Activated CD4-positive, alpha-beta T cell treated with anti-CD3 and anti-CD28 coated beads for 36 hours (primary cell): ENCODE data around the gene LHB. TPM values are rescaled to one million over a fixed set of nuclear protein-coding genes. Genes with fewer than 3 reads are reported as not detected.

Experiments used
- ATAC-seq: fragments of 200-7000 bp; cut with Tn5 transposase; one replicate; pipeline ENCODE4 v1.10.0; 2021; ENCODE audit warnings: mild to moderate bottlenecking, moderate library complexity
- CTCF ChIA-PET: fragments of 350-600 bp; sonication (Branson Sonifier 250); formaldehyde crosslinking; loops from one replicate; lab custom pipeline; 2021; ENCODE audit warnings: antibody characterized with exemption; lab: Charles Lee
- POLR2A ChIA-PET: fragments of 350-600 bp; sonication (Branson Sonifier 250); formaldehyde crosslinking; loops from one replicate; lab custom pipeline; 2021; ENCODE audit warnings: antibody characterized with exemption, inconsistent platforms; lab: Charles Lee
- DNase-seq: peaks from one replicate; pipeline ENCODE4 v3.0.0-alpha.2; 2020
- H3K27ac Mint-ChIP-seq: one replicate; pipeline ENCODE4 v1.8.0; 2021; ENCODE audit warnings: mixed read lengths
- H3K27me3 Mint-ChIP-seq: one replicate; pipeline ENCODE4 v1.8.0; 2021; ENCODE audit warnings: mixed read lengths
- H3K36me3 Mint-ChIP-seq: one replicate; pipeline ENCODE4 v1.8.0; 2021; ENCODE audit warnings: low read depth, mixed read lengths
- H3K4me1 Mint-ChIP-seq: one replicate; pipeline ENCODE4 v1.8.0; 2021; ENCODE audit warnings: mixed read lengths
- H3K4me3 Mint-ChIP-seq: one replicate; pipeline ENCODE4 v1.8.0; 2021; ENCODE audit warnings: mild to moderate bottlenecking, moderate library complexity, mixed read lengths
- H3K9me3 Mint-ChIP-seq: one replicate; pipeline ENCODE4 v1.8.0; 2021; ENCODE audit warnings: low read depth, mixed read lengths
- intact Hi-C, 2 experiments: fragments of 100-400 bp; cut with DNase I in 1 of 2; cut with micrococcal nuclease in 1 of 2; formaldehyde crosslinking; loops; one replicate each; pipeline versions ENCODE4 v1.14.2 to v1.15.1; 2022 to 2024; cut with DNase I, micrococcal nuclease
- total RNA-seq, 2 experiments: library from RNA; stranded (reverse); gene quantifications; one replicate each; pipeline ENCODE4 v1.2.3, GENCODE V29; 2021

The LHB gene
- under 1 TPM; 0.39 to 0.51 TPM for total RNA-seq

- intact Hi-C loops, result loop anchor here in 1 of 2 experiments (5.0 kb wide), 1 partner anchor 135 kb away; no protein-coding TSS in a partner anchor
- POLR2A ChIA-PET, result no interaction called here
- peaks cover 6% of the 10 kb centered on the region for H3K27me3 Mint-ChIP-seq
- CTCF ChIA-PET, result interaction anchor here (0.5 to 1.1 kb wide), 4 partner anchors 17 to 209 kb away, joined by 3 to 6 read pairs (median 3); partner anchors contain the start of genes GYS1 and RUVBL2
- DNase-seq (no peak), ATAC-seq (no peak)
- no peak within 1 kb of the TSS for H3K4me3 Mint-ChIP-seq
- H3K9me3 Mint-ChIP-seq, result no peaks in the 10 kb centered on the region
- peaks cover 16% of the 10 kb centered on the region for H3K4me1 Mint-ChIP-seq
- H3K36me3 Mint-ChIP-seq, result peaks cover 9% of the 10 kb centered on the region
- no peak within 1 kb of the TSS for H3K27ac Mint-ChIP-seq
Measured at GRCh38 chr19:49017041-49017665, at the start of gene LHB. LHB (minus strand) TSS chr19:49017091; CDS start chr19:49017081, 10 bp downstream.

- Mint-ChIP-seq H3K4me3 (no peak overlapping the region), H3K27ac (no peak overlapping the region), H3K9me3 (no peaks in the 10 kb centered on the region), H3K4me1 (no peaks in the 10 kb centered on the region), H3K36me3 (no peaks in the 10 kb centered on the region), H3K27me3 (peaks cover 53% of the 10 kb centered on the region)
- ATAC-seq (no peak), DNase-seq (no peak)
- ChIA-PET POLR2A (no interaction called here), CTCF (interaction anchor here (1.0 to 1.6 kb wide), 2 partner anchors 10 to 32 kb away, joined by 3 read pairs; no protein-coding TSS in a partner anchor)
- intact Hi-C loops, result no loop called here
Measured at GRCh38 chr19:49065905-49066512, 49.1 kb upstream of the LHB start.

GRCh38 chr19:49064768-49065611 lies 48.1 kb upstream of the LHB start, which contains the start of gene NTF4:
NTF4 (minus strand) TSS chr19:49064818; CDS start chr19:49061997, 2,821 bp downstream.
- ATAC-seq, result peak; percentile 36
- ChIA-PET POLR2A (interaction anchor here (0.6 kb wide), 1 partner anchor 257 kb away, joined by 5 read pairs; no protein-coding TSS in a partner anchor), CTCF (interaction anchor here (1.6 kb wide), 1 partner anchor 9 kb away, joined by 3 read pairs; no protein-coding TSS in a partner anchor)
- Mint-ChIP-seq H3K27ac (no peak within 1 kb of the TSS), H3K36me3 (no peaks in the 10 kb centered on the region), H3K4me1 (no peaks in the 10 kb centered on the region), H3K9me3 (no peaks in the 10 kb centered on the region), H3K4me3 (no peak within 1 kb of the TSS), H3K27me3 (peaks cover 51% of the 10 kb centered on the region)
- peak; percentile 32 for DNase-seq
- intact Hi-C loops, result no loop called here

- H3K36me3 Mint-ChIP-seq, result no peaks in the 10 kb centered on the region
- intact Hi-C loops, result no loop called here
- H3K27me3 Mint-ChIP-seq, result peaks cover 50% of the 10 kb centered on the region
- ATAC-seq, result no peak
- H3K4me3 Mint-ChIP-seq, result no peak overlapping the region
- no peaks in the 10 kb centered on the region for H3K4me1 Mint-ChIP-seq
- no peak for DNase-seq
- H3K27ac Mint-ChIP-seq, result no peak overlapping the region
- no peaks in the 10 kb centered on the region for H3K9me3 Mint-ChIP-seq
- CTCF ChIA-PET, result interaction anchor here (1.6 kb wide), 1 partner anchor 8 kb away, joined by 3 read pairs; no protein-coding TSS in a partner anchor
- POLR2A ChIA-PET, result no interaction called here
Measured at GRCh38 chr19:49064029-49064629, 47.2 kb upstream of the LHB start.

GRCh38 chr19:49061445-49061844 lies 44.6 kb upstream of the LHB start:
- ATAC-seq (no peak), DNase-seq (no peak)
- Mint-ChIP-seq H3K4me1 (peaks cover 17% of the 10 kb centered on the region), H3K9me3 (no peaks in the 10 kb centered on the region), H3K4me3 (no peak overlapping the region), H3K36me3 (no peaks in the 10 kb centered on the region), H3K27ac (no peak overlapping the region), H3K27me3 (peaks cover 56% of the 10 kb centered on the region)
- POLR2A ChIA-PET, result no interaction called here
- CTCF ChIA-PET, result interaction anchor here (1.4 to 1.7 kb wide), 2 partner anchors 9 to 137 kb away, joined by 5 to 8 read pairs; no protein-coding TSS in a partner anchor
- intact Hi-C loops, result no loop called here

- intact Hi-C loops, result no loop called here
- DNase-seq (no peak), ATAC-seq (no peak)
- Mint-ChIP-seq H3K4me1 (peaks cover 20% of the 10 kb centered on the region), H3K4me3 (no peak overlapping the region), H3K27ac (no peak overlapping the region), H3K9me3 (no peaks in the 10 kb centered on the region), H3K27me3 (peaks cover 52% of the 10 kb centered on the region), H3K36me3 (no peaks in the 10 kb centered on the region)
- CTCF ChIA-PET, result interaction anchor here (1.3 to 1.7 kb wide), 3 partner anchors 9 to 138 kb away, joined by 4 to 8 read pairs (median 5); no protein-coding TSS in a partner anchor
- POLR2A ChIA-PET, result interaction anchor here (0.6 kb wide), 1 partner anchor 134 kb away, joined by 4 read pairs; no protein-coding TSS in a partner anchor
Measured at GRCh38 chr19:49061000-49061399, 44.1 kb upstream of the LHB start.

GRCh38 chr19:49059053-49059452 lies 42.2 kb upstream of the LHB start:
- peaks cover 20% of the 10 kb centered on the region for H3K4me1 Mint-ChIP-seq
- ATAC-seq, result no peak
- H3K4me3 Mint-ChIP-seq, result no peak overlapping the region
- H3K27me3 Mint-ChIP-seq, result peaks cover 40% of the 10 kb centered on the region
- POLR2A ChIA-PET, result no interaction called here
- H3K9me3 Mint-ChIP-seq, result no peaks in the 10 kb centered on the region
- H3K27ac Mint-ChIP-seq, result no peak overlapping the region
- CTCF ChIA-PET, result interaction anchor here (1.3 to 2.0 kb wide), 2 partner anchors 8 to 66 kb away, joined by 4 to 5 read pairs; partner anchors contain the start of genes GYS1 and RUVBL2
- DNase-seq, result no peak
- H3K36me3 Mint-ChIP-seq, result no peaks in the 10 kb centered on the region
- intact Hi-C loops, result loop anchor here in 1 of 2 experiments (5.0 kb wide), 1 partner anchor 93 kb away; no protein-coding TSS in a partner anchor

- H3K36me3 Mint-ChIP-seq, result no peaks in the 10 kb centered on the region
- intact Hi-C loops, result loop anchor here in 1 of 2 experiments (5.0 kb wide), 1 partner anchor 94 kb away; no protein-coding TSS in a partner anchor
- H3K9me3 Mint-ChIP-seq, result no peaks in the 10 kb centered on the region
- ATAC-seq (peak; percentile 37), DNase-seq (peak; percentile 66)
- ChIA-PET POLR2A (no interaction called here), CTCF (interaction anchor here (1.3 to 2.0 kb wide), 3 partner anchors 7 to 88 kb away, joined by 3 to 5 read pairs (median 4); partner anchors contain the start of genes GYS1 and RUVBL2)
- H3K4me3 Mint-ChIP-seq, result no peak overlapping the region
- H3K27ac Mint-ChIP-seq, result no peak overlapping the region
- H3K4me1 Mint-ChIP-seq, result peaks cover 20% of the 10 kb centered on the region
- peaks cover 39% of the 10 kb centered on the region for H3K27me3 Mint-ChIP-seq
Measured at GRCh38 chr19:49058562-49058961, 41.7 kb upstream of the LHB start.

- Mint-ChIP-seq H3K4me1 (peaks cover 20% of the 10 kb centered on the region), H3K4me3 (peak within 1 kb of the TSS; percentile 56), H3K27me3 (peaks cover 35% of the 10 kb centered on the region), H3K9me3 (no peaks in the 10 kb centered on the region), H3K27ac (no peak within 1 kb of the TSS), H3K36me3 (no peaks in the 10 kb centered on the region)
- intact Hi-C loops, result loop anchor here in 1 of 2 experiments (2.0 to 5.0 kb wide), 2 partner anchors 57 to 95 kb away; partner anchors contain the start of gene LIN7B
- POLR2A ChIA-PET, result no interaction called here
- CTCF ChIA-PET, result interaction anchor here (1.3 to 2.0 kb wide), 3 partner anchors 17 to 89 kb away, joined by 3 to 5 read pairs (median 5); partner anchors contain the start of genes GYS1 and RUVBL2
- DNase-seq (peak; percentile 64), ATAC-seq (peak; percentile 33)
Measured at GRCh38 chr19:49057636-49058234, 40.8 kb upstream of the LHB start, which contains the start of gene CGB7. CGB7 (minus strand) TSS chr19:49057749; CDS start chr19:49055375, 2,374 bp downstream.
